K562 (cell line): Measurements from ENCODE around the gene RACGAP1. TPM values are rescaled to one million over a fixed set of nuclear protein-coding genes. Genes with fewer than 3 reads are reported as not detected.

Experiments used
- ATAC-seq: fragments of 200-7000 bp; cut with Tn5 transposase; 3 replicates; pipeline ENCODE4 v1.9.1; 2020; ENCODE audit warnings: moderate library complexity
- BruUV-seq: library from RNA; stranded (reverse); fragments of 400-500 nt; replicated peaks from 2 replicates; lab custom pipeline; 2021; lab: Mats Ljungman, UMichigan
- CTCF ChIA-PET: fragments of 300-600 bp; formaldehyde crosslinking; extraction: SDS; loops from one replicate; lab custom pipeline; 2021; ENCODE audit warnings: low intra/inter-chr PET ratio; lab: Yijun Ruan, JAX
- POLR2A ChIA-PET: fragments of 300-600, 350-650 bp; sonication (Branson Sonifier 250); formaldehyde crosslinking; extraction: SDS; loops from one replicate; lab custom pipeline; 2021; ENCODE audit warnings: antibody characterized with exemption, inconsistent platforms; lab: Yijun Ruan, JAX
- DNase-seq, 4 experiments: peaks; one replicate each; pipeline versions ENCODE4 v3.0.0 to v3.0.0-alpha.2; 2011 to 2018; ENCODE audit warnings: low spot score in 3 of 4, mixed read lengths in 3 of 4; ENCODE audit errors: extremely low read depth in 1 of 4
- FAIRE-seq: peaks from 2 replicates; lab custom pipeline; 2011; peaks lifted over from hg19 to GRCh38; lab: Jason Lieb, UNC
- H2AFZ ChIP-seq: 2 replicates; pipeline ENCODE4 v1.6.0; 2011; ENCODE audit warnings: low read depth, low read length, control low read depth, inconsistent platforms
- H3K27ac ChIP-seq: fragments of 200-600 bp; 3 replicates; pipeline ENCODE4 v1.8.0; 2011; ENCODE audit warnings: low read depth, mild to moderate bottlenecking, control low read depth, inconsistent platforms, low read length, moderate library complexity, mixed read lengths; ENCODE audit errors: extremely low read depth
- H3K27me3 ChIP-seq, 2 experiments: fragments of 300-600 bp in 1 of 2; 2 replicates in 1 of 2; 3 replicates in 1 of 2; pipeline versions ENCODE4 v1.6.0 to v1.8.0; 2011; ENCODE audit warnings: inconsistent platforms in 2 of 2, low read length in 2 of 2, mild to moderate bottlenecking in 1 of 2, mixed read lengths in 1 of 2, moderate library complexity in 1 of 2; ENCODE audit not compliant: control insufficient read depth in 2 of 2, insufficient read depth in 2 of 2
- H3K36me3 ChIP-seq: fragments of 300-600 bp; 3 replicates; pipeline ENCODE4 v1.8.0; 2011; ENCODE audit warnings: mild to moderate bottlenecking, low read length, inconsistent platforms; ENCODE audit not compliant: control insufficient read depth, insufficient read depth
- H3K4me1 ChIP-seq, 2 experiments: fragments of 200-600 bp in 1 of 2; replicated peaks in 1 of 2; 2 replicates in 1 of 2; 3 replicates in 1 of 2; pipeline versions ENCODE4 v1.5.1 to v1.8.0; 2011; ENCODE audit warnings: inconsistent platforms in 2 of 2, low read length in 2 of 2, mild to moderate bottlenecking in 1 of 2, mixed read lengths in 1 of 2, moderate library complexity in 1 of 2; ENCODE audit not compliant: control insufficient read depth in 2 of 2, insufficient read depth in 2 of 2
- H3K4me2 ChIP-seq: 2 replicates; pipeline ENCODE4 v1.6.1; 2011; ENCODE audit warnings: low read length, control low read depth, inconsistent platforms, mixed read lengths; ENCODE audit not compliant: insufficient read depth
- H3K4me3 ChIP-seq: fragments of 200-600 bp; sonication (generic), shearing (Covaris generic); 2 replicates; pipeline ENCODE4 v1.5.1; 2016; ENCODE audit warnings: control low read depth, inconsistent platforms
- H3K79me2 ChIP-seq: fragments of 200-600 bp; 3 replicates; pipeline ENCODE4 v1.8.0; 2011; ENCODE audit warnings: low read length, inconsistent platforms; ENCODE audit not compliant: control insufficient read depth, insufficient read depth
- H3K9ac ChIP-seq, 2 experiments: 2 replicates each; pipeline versions ENCODE4 v1.6.0 to v1.6.1; 2011; ENCODE audit warnings: low read depth in 2 of 2, low read length in 2 of 2, control low read depth in 1 of 2, inconsistent platforms in 1 of 2, mild to moderate bottlenecking in 1 of 2, mixed read lengths in 1 of 2; ENCODE audit not compliant: insufficient read depth in 1 of 2
- H3K9me1 ChIP-seq: one replicate; pipeline ENCODE4 v1.6.0; 2011; ENCODE audit warnings: inconsistent platforms, mild to moderate bottlenecking, low read length, moderate library complexity; ENCODE audit not compliant: control insufficient read depth, insufficient read depth
- H3K9me3 ChIP-seq: replicated peaks from 2 replicates; pipeline ENCODE4 v1.5.1; 2011; ENCODE audit warnings: low read depth, low read length, inconsistent platforms; ENCODE audit not compliant: control insufficient read depth, insufficient read depth
- H4K20me1 ChIP-seq: replicated peaks from 2 replicates; pipeline ENCODE4 v1.6.1; 2011; ENCODE audit warnings: low read length, inconsistent platforms, mixed read lengths; ENCODE audit not compliant: control insufficient read depth, insufficient read depth
- C11orf30 ChIP-seq: fragments of 450-650 bp; IDR thresholded peaks from 2 replicates; pipeline ENCODE4 v1.6.1; 2016; ENCODE audit warnings: low read depth, mild to moderate bottlenecking
- CCNT2 ChIP-seq: IDR thresholded peaks from 2 replicates; pipeline ENCODE4 v1.6.1; 2011; ENCODE audit warnings: borderline replicate concordance, low read depth, mild to moderate bottlenecking, moderate library complexity, mixed read lengths, low read length; ENCODE audit not compliant: insufficient read length; ENCODE audit errors: extremely low read depth
- CEBPZ ChIP-seq: fragments of 150-350 bp; IDR thresholded peaks from 2 replicates; pipeline ENCODE4 v1.6.1; 2014; ENCODE audit warnings: low read depth, mild to moderate bottlenecking, low read length, borderline replicate concordance
- CXXC5 ChIP-seq: fragments of 250-450 bp; sonication (Bioruptor Pico); IDR thresholded peaks from 2 replicates; pipeline ENCODE4 v1.8.0; 2022; ENCODE audit warnings: inconsistent platforms, mild to moderate bottlenecking, moderate library complexity
- EP300 ChIP-seq: IDR thresholded peaks from 2 replicates; pipeline ENCODE4 v1.6.1; 2012; ENCODE audit warnings: low read length, improper control_type of control experiment
- ETV1 ChIP-seq: fragments of 450-650 bp; conservative IDR thresholded peaks from 2 replicates; pipeline ENCODE4 v1.6.1; 2016; ENCODE audit warnings: missing genetic modification characterization, control low read depth, low read depth, missing compliant biosample characterization
- HMGN3 ChIP-seq: IDR thresholded peaks from 2 replicates; pipeline ENCODE4 v1.6.1; 2011; ENCODE audit warnings: borderline replicate concordance, low read depth, mild to moderate bottlenecking, mixed read lengths, low read length; ENCODE audit not compliant: insufficient read length; ENCODE audit errors: extremely low read depth
- KDM1A ChIP-seq, 2 experiments: fragments of 450-650 bp; IDR thresholded peaks; 2 replicates each; pipeline ENCODE4 v1.6.1; 2016; ENCODE audit warnings: mild to moderate bottlenecking in 2 of 2
- NCOA1 ChIP-seq: fragments of 450-650 bp; IDR thresholded peaks from 2 replicates; pipeline ENCODE4 v1.6.1; 2016; ENCODE audit warnings: low read depth
- NFIC ChIP-seq: fragments of 450-650 bp; IDR thresholded peaks from 2 replicates; pipeline ENCODE4 v1.6.1; 2017; ENCODE audit warnings: mild to moderate bottlenecking, inconsistent platforms
- OTX1 ChIP-seq: fragments of 450-650 bp; formaldehyde crosslinking; IDR thresholded peaks from 2 replicates; pipeline ENCODE4 v1.4.0; 2022; ENCODE audit warnings: mild to moderate bottlenecking
- SAFB ChIP-seq: fragments of 200-400 bp; formaldehyde crosslinking; IDR thresholded peaks from 2 replicates; pipeline ENCODE4 v1.6.1; 2017; ENCODE audit warnings: low read depth, low read length, borderline replicate concordance
- SMARCA5 ChIP-seq: fragments of 450-650 bp; IDR thresholded peaks from 2 replicates; pipeline ENCODE4 v1.6.1; 2016
- SMARCE1 ChIP-seq: fragments of 450-650 bp; IDR thresholded peaks from 2 replicates; pipeline ENCODE4 v1.7.1; 2016; ENCODE audit warnings: mild to moderate bottlenecking
- SNRNP70 ChIP-seq: fragments of 200-400 bp; formaldehyde crosslinking; optimal IDR thresholded peaks from 2 replicates; pipeline ENCODE3; 2017; ENCODE audit warnings: low read depth, low read length
- TRIM25 ChIP-seq: fragments of 450-650 bp; IDR thresholded peaks from 2 replicates; pipeline ENCODE4 v1.7.0; 2016; ENCODE audit warnings: borderline replicate concordance
- TRIM28 ChIP-seq: fragments of 450-650 bp; IDR thresholded peaks from 2 replicates; pipeline ENCODE4 v1.6.1; 2017
- ZNF124 ChIP-seq: sonication (generic); formaldehyde crosslinking; IDR thresholded peaks from 2 replicates; pipeline ENCODE4 v1.8.1; 2022; ENCODE audit warnings: missing genetic modification reagents
- ZNF146 ChIP-seq: IDR thresholded peaks from one replicate; pipeline ENCODE4 v1.6.1; 2018; ENCODE audit warnings: missing compliant biosample characterization; ENCODE audit not compliant: unreplicated experiment
- ZNF311 ChIP-seq: fragments of 250-450 bp; sonication (Bioruptor Pico); IDR thresholded peaks from 2 replicates; pipeline ENCODE4 v1.4.0; 2020; ENCODE audit warnings: mild to moderate bottlenecking, moderate library complexity
- ZNF551 ChIP-seq: fragments of 250-450 bp; sonication (Bioruptor Pico); IDR thresholded peaks from 2 replicates; pipeline ENCODE4 v1.5.0; 2021; ENCODE audit warnings: mild to moderate bottlenecking, moderate library complexity
- WGBS: fragments of 100-300 bp; shearing (Covaris generic); methylation state at CpG from one replicate; pipeline ENCODE4 v1.1.6; 2016; ENCODE audit warnings: low coverage, mixed read lengths; ENCODE audit not compliant: insufficient coverage; ENCODE audit errors: missing lambda C conversion rate; 5-methylcytosine and 5-hydroxymethylcytosine counted together
- in situ Hi-C: fragments of 300-500 bp; cut with MboI; formaldehyde crosslinking; loops from 4 replicates; pipeline ENCODE4 v1.15.0; 2018; ENCODE audit warnings: inconsistent platforms, mixed read lengths
- intact Hi-C: fragments of 100-400 bp; cut with micrococcal nuclease; formaldehyde crosslinking; loops from 2 replicates; pipeline ENCODE4 v1.14.2; 2022
- polyA plus RNA-seq, 8 experiments: library from polyadenylated mRNA; depleted of rRNA in 4 of 8; stranded (reverse) in 5 of 8; unstranded in 3 of 8; fragments of >200 nt; fragmentation: Nextera tagmentation in 2 of 8; fragmentation: Illumina TruSeq in 1 of 8; extraction: Ambion mirVana in 2 of 8; extraction: Trizol in 1 of 8; gene quantifications; 2 replicates each; pipeline versions ENCODE4 v1.2.1 to v1.2.3, GENCODE V29; 2011 to 2014; ENCODE audit warnings: inconsistent platforms in 1 of 8, missing spikeins in 1 of 8
- total RNA-seq, 7 experiments: library from RNA; depleted of rRNA in 6 of 7; stranded (reverse); fragments of >200 nt in 6 of 7; fragmentation: Illumina TruSeq in 2 of 7; extraction: Trizol in 2 of 7; gene quantifications; 2 replicates each; pipeline versions ENCODE4 v1.2.1 to v1.2.3, GENCODE V29; 2011 to 2021; ENCODE audit warnings: low replicate concordance in 1 of 7

The RACGAP1 gene
- total and polyA plus RNA-seq, 9 of the 15 experiments (the other 6 are each of a cell fraction or from before 2014, with no cell fraction given): 56.4 to 92.9 (median 71.8) TPM

GRCh38 chr12:50018968-50019367 is 6.3 kb downstream of the RACGAP1 start:
- Histone ChIP-seq H3K4me2 (no peak overlapping the region), H3K27ac (no peak overlapping the region), H3K9ac (no peak overlapping the region), H2AFZ (no peak overlapping the region), H3K9me1 (no peaks in the 10 kb centered on the region), H3K4me1 (peaks cover 8 to 13% of the 10 kb centered on the region in 2 experiments; a peak in 4 of 5 replicates), H3K36me3 (peaks cover 63% of the 10 kb centered on the region), H4K20me1 (0 out of 2 replicates have a peak, but pooled peaks cover 4% of the 10 kb centered on the region), H3K9me3 (no peaks in the 10 kb centered on the region), H3K79me2 (peaks cover 87% of the 10 kb centered on the region), H3K4me3 (no peak overlapping the region), H3K27me3 (no peaks in the 10 kb centered on the region)
- WGBS: 44% methylated on average over 2 of the region's 2 CpGs
- ChIA-PET POLR2A (interaction anchor here (0.7 to 1.0 kb wide), 2 partner anchors 35 to 89 kb away, joined by 4 to 5 read pairs; no protein-coding TSS in a partner anchor), CTCF (no interaction called here)
- no TSS peak for BruUV-seq
- intact Hi-C loops (no loop called here), in situ Hi-C loops (no loop called here)
- DNase-seq (peak in 2 of 4 experiments; percentile 35 to 49), ATAC-seq (peak; percentile 76), FAIRE-seq (no peak)
- TF ChIP-seq ZNF551 (no peak), CEBPZ (no peak), SAFB (no peak), TRIM25 (no peak), NFIC (no peak), SMARCA5 (0 out of 2 replicates have a peak, but pooled peaks have one; percentile 13), KDM1A (IDR thresholded peaks at IDR 0.05) (peak in 1 of 2 experiments; percentile 26; a peak in 1 of 4 replicates), ETV1 (no peak), CCNT2 (no peak), HMGN3 (no peak), SMARCE1 (0 out of 2 replicates have a peak, but pooled peaks have one; percentile 29), OTX1 (CRISPR knock-in tag) (no peak), TRIM28 (no peak), NCOA1 (no peak), C11orf30 (no peak), EP300 (0 out of 2 replicates have a peak, but pooled peaks have one; percentile 15), ZNF311 (no peak), ZNF146 (CRISPR knock-in tag) (no peak), ZNF124 (CRISPR knock-in tag) (no peak), SNRNP70 (no peak), CXXC5 (CRISPR knock-in tag) (no peak)
